NT2/D1 (cell line): Measurements from ENCODE around the gene DSCAML1.

Experiments
- DNase-seq: peaks from one replicate; pipeline ENCODE4 v3.0.0-alpha.2; 2011; ENCODE audit warnings: low read depth, low spot score
- H3K27me3 ChIP-seq: 2 replicates; pipeline ENCODE4 v1.6.0; 2011; ENCODE audit warnings: mild to moderate bottlenecking; ENCODE audit not compliant: insufficient read length, insufficient read depth
- H3K36me3 ChIP-seq: 2 replicates; pipeline ENCODE4 v1.6.1; 2011; ENCODE audit warnings: mild to moderate bottlenecking, low read length, mixed read lengths; ENCODE audit not compliant: insufficient read depth, insufficient read length
- H3K4me1 ChIP-seq: 2 replicates; pipeline ENCODE4 v1.5.1; 2011; ENCODE audit not compliant: insufficient read depth, insufficient read length
- H3K4me3 ChIP-seq: 2 replicates; pipeline ENCODE4 v1.5.1; 2011; ENCODE audit warnings: low read depth; ENCODE audit not compliant: insufficient read length
- H3K9ac ChIP-seq: 2 replicates; pipeline ENCODE4 v1.6.0; 2011; ENCODE audit warnings: low read depth; ENCODE audit not compliant: insufficient read length
- H3K9me3 ChIP-seq: 2 replicates; pipeline ENCODE4 v1.5.1; 2011; ENCODE audit warnings: mild to moderate bottlenecking, low read length; ENCODE audit not compliant: insufficient read depth
- SUZ12 ChIP-seq: IDR thresholded peaks from 2 replicates; pipeline ENCODE4 v1.6.1; 2011; ENCODE audit not compliant: insufficient read length, insufficient read depth; ENCODE audit errors: extremely low read depth
- YY1 ChIP-seq: IDR thresholded peaks from 2 replicates; pipeline ENCODE4 v1.6.1; 2011; ENCODE audit not compliant: insufficient read length, insufficient read depth
- ZNF274 ChIP-seq: IDR thresholded peaks from 2 replicates; pipeline ENCODE4 v1.6.1; 2011; ENCODE audit warnings: mild to moderate bottlenecking, low read depth, low read length

Gene DSCAML1

DNA sequence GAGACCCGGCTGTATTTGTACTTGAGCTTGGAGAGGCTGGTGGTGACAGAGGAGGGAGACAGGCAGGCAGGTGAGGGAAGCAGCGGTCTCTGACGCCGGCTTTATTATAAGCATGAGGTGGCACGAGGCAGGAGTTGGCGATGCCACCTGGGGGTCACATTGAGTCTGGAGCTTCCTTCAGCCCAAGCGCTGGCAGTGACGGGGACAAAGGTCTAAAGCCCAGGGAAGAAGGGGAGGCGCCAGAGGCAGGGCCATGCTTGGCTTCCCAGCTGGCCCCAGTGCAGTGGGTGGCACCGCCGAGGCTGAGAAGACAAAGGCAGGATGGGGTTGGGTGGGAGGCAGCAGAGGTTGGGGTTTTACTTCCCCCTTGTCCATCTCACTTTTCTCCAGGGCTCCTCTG is 23.1 kb upstream of the DSCAML1 start:
- TF ChIP-seq SUZ12 (no peak), YY1 (no peak), ZNF274 (no peak)
- no peaks in the 10 kb centered on the region for H3K36me3 ChIP-seq
- H3K9me3 ChIP-seq = no peaks in the 10 kb centered on the region
- no peak for DNase-seq
- H3K9ac ChIP-seq = no peak overlapping the region
- no peak overlapping the region for H3K4me3 ChIP-seq
- no peaks in the 10 kb centered on the region for H3K27me3 ChIP-seq
- H3K4me1 ChIP-seq = peaks cover 30% of the 10 kb centered on the region

DNA sequence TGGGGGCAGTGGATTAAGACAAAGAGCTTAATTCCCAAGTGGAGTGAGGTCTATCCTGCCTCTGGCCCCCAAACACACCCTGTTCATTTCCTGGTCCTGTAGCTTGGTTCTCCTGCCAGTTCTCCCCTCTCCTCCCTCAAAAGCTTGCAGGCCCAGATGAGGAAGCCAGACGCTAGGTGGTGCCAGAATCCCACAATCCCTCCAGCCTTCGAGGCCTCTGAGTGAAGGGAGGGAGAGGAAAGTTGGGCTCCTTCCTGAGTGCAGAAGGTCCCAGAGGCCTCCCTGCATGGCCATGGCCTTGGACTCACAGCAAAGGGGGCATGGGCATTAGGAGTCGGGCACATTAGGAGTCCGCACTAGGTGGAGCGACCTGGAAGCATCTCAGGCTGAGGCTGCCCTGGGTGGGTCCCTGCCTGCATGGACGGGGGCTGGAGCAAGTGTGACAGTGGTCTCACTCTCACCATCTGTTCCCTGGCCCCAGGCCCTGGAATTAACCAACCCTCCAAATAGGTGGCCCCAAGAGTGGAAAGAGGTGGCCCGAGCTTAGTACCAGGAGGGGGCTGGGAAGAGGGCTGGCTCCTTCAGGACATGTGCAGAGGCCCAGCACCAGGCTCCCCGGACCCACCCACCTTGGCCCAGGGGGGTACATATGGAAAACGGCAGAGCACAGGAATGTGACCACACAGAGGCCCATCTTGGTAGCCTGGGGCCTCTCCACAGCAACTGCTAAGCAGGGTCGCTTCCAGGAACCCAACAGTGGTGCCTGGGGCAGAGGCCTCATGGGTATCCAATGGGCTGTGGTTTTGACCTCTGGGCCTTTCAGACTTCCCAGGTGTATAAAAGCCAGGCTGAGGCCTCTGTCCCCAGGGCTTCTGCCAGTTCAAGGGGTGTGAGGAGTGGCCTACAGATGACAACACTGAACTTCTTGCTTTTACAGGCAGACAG is 22.4 kb upstream of the DSCAML1 start:
- Histone ChIP-seq H3K4me3 (no peak overlapping the region), H3K9ac (peak overlapping the region; percentile 47), H3K4me1 (peaks cover 32% of the 10 kb centered on the region), H3K36me3 (no peaks in the 10 kb centered on the region), H3K9me3 (no peaks in the 10 kb centered on the region), H3K27me3 (no peaks in the 10 kb centered on the region)
- peak; percentile 84 for DNase-seq
- no peak for TF ChIP-seq SUZ12

DNA sequence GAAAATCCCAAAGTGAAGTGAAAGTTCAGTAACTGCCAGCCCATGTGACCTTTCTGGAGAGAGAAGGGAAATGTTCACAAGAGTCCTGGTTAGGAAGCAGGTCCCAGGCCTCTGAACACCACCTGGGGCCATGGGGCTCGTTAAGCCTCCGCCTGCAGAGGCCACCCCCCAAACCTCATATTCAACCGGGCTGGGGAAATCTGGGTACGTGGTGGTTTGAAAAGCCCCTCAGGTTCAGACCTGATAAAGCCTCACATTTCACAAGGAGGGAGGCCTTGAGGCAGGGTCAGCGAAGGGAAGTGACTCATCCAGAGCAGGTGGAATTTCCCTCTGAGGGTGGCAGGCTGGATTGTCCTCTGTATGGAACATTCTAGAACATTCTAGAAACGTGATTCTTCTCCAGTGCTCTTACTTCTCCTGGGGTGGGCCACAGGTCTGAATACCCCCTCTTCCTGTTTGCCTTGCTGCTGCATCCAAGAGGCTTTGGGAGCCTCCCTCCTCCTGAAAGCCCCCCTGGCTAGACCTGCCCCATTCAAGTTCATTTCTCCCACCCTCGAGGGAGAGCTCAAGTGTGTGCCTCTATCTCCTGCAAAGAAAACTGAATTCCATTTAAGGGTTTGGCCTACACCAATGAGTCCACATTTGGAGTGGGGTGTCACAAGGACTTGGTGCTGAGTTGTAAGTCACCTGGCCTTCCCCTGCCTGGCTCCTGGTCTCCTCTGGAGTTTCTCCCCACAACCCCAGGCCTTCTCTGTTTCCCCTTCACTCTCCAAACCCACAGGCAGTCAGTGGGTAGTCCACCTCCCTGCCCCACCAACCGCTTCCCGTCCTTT is 21.2 kb upstream of the DSCAML1 start:
- TF ChIP-seq ZNF274 (no peak), YY1 (no peak), SUZ12 (no peak)
- Histone ChIP-seq H3K36me3 (no peaks in the 10 kb centered on the region), H3K27me3 (no peaks in the 10 kb centered on the region), H3K4me3 (no peak overlapping the region), H3K9ac (peak overlapping the region; percentile 47), H3K4me1 (peaks cover 28% of the 10 kb centered on the region), H3K9me3 (no peaks in the 10 kb centered on the region)
- no peak for DNase-seq

DNA sequence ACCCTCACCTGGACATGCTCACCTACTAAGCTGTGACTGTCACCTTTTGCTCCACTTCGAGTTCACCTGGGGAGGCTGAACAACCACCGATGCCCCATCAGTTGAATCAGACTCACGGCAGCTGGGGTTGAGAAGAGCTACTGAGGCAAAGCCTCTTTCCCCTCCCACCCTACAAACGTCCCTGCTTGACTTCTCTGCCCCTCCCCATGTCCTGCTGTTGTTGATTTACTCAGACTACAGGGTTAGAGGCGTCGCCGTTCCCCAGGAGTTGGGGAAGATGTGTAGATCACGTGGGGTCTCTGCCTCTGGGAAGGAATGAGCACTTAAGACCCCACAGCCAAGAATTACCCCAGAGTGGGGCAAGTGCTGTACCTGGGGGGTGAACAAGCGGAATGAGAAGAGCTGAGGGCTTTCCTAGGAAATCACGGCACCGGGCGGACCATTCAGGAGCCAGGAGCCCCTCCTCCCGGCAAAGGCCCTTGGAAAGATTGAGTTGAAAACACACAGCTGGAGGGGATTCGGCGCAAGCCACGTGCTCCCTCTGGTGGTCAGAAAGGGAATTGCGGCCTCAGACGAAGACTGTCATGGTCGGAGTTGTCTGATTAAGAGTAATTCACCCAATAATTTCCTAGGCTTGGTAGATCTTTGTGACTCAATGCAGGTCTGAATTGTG is 20.5 kb upstream of the DSCAML1 start:
- peaks cover 28% of the 10 kb centered on the region for H3K4me1 ChIP-seq
- no peak for TF ChIP-seq YY1
- TF ChIP-seq ZNF274 = no peak
- no peak for TF ChIP-seq SUZ12
- H3K9me3 ChIP-seq = no peaks in the 10 kb centered on the region
- peak overlapping the region; percentile 38 for H3K4me3 ChIP-seq
- DNase-seq = peak; percentile 77
- no peaks in the 10 kb centered on the region for H3K27me3 ChIP-seq
- peak overlapping the region; percentile 79 for H3K9ac ChIP-seq
- no peaks in the 10 kb centered on the region for H3K36me3 ChIP-seq

DNA sequence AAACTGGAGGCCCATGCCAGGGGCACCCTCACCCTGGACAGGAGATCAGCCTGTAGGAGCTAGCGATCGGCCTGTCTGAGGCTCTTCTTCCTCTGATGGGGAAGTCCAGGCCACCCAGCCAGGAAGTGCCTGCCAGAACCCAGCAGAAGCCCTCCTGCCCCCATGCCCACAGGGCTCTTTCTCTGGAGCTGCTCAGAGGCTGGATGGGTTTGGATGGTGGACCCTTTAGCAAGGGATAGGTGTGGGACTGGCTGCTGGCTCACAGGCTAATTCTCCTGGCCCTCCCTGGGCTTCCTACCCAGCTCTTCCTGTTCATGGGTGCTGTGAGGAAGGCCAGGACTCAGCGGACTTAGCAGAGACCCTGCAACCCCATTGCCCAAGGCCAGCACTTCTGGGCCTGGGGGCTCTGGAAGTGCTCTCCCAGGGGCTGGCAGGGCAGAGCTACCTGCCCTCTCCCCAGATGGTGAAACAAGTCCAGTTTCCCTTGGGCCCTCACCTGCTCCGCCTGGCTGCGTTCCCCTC is 19.9 kb upstream of the DSCAML1 start:
- H3K4me3 ChIP-seq = peak overlapping the region; percentile 38
- no peaks in the 10 kb centered on the region for H3K9me3 ChIP-seq
- no peaks in the 10 kb centered on the region for H3K36me3 ChIP-seq
- H3K4me1 ChIP-seq = peaks cover 23% of the 10 kb centered on the region
- no peak for DNase-seq
- no peaks in the 10 kb centered on the region for H3K27me3 ChIP-seq
- H3K9ac ChIP-seq = peak overlapping the region; percentile 79
- TF ChIP-seq YY1 (no peak), SUZ12 (no peak), ZNF274 (no peak)

DNA sequence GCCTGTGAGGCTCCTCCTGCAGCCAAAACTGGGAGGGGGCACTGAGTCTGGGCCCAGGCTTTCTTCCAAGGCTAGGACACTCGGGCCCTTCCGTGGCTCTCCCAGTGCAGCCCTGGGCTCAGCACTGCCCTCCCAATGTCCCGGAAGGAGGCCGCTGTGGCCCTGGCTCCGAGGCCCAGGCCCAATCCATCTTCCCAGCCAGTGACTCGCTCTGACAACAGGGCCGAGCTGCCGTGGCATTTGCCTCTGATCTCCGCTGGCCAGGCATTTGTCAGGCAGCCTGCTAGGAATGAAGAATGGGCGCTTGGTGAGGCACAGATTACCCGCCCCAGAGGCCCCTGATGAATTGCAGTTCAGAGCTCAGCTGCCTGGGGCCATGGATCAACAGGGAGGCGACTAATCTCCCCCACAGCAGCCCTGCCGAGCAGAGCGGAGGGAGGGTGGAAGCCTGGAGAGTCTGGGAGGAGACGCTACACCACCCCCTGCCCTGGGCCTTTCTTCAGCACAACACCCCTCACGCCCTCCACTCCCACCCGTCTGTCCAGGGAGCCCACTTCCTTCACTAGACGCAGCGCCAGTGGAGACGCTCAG is 19.2 kb upstream of the DSCAML1 start:
- peak overlapping the region; percentile 36 for H3K4me3 ChIP-seq
- peak; percentile 75 for DNase-seq

More for the DNA sequence above, 19.2 kb upstream of the DSCAML1 start:
- Histone ChIP-seq H3K4me1 (peaks cover 23% of the 10 kb centered on the region), H3K36me3 (no peaks in the 10 kb centered on the region), H3K9ac (peak overlapping the region; percentile 79), H3K9me3 (no peaks in the 10 kb centered on the region), H3K27me3 (no peaks in the 10 kb centered on the region)
- TF ChIP-seq ZNF274 (no peak), YY1 (no peak), SUZ12 (no peak)
